SK-N-SH treated with all-trans-retinoic acid at 6 μM for 48 hours (cell line): ENCODE results near the gene MTF1.

Experiments used
- PATZ1 ChIP-seq: fragments of 250-450 bp; sonication (Bioruptor Pico); IDR thresholded peaks from 2 replicates; pipeline ENCODE4 v1.8.0; 2020; ENCODE audit warnings: mild to moderate bottlenecking, moderate library complexity, borderline replicate concordance
- RARB ChIP-seq: fragments of 250-450 bp; sonication (Bioruptor Pico); IDR thresholded peaks from 2 replicates; pipeline ENCODE4 v1.8.0; 2021; ENCODE audit warnings: mild to moderate bottlenecking, moderate library complexity
- ZFP30 ChIP-seq: fragments of 450-650 bp; formaldehyde crosslinking; IDR thresholded peaks from 2 replicates; pipeline ENCODE4 v1.5.0; 2022; ENCODE audit warnings: mild to moderate bottlenecking, moderate library complexity

DNA sequence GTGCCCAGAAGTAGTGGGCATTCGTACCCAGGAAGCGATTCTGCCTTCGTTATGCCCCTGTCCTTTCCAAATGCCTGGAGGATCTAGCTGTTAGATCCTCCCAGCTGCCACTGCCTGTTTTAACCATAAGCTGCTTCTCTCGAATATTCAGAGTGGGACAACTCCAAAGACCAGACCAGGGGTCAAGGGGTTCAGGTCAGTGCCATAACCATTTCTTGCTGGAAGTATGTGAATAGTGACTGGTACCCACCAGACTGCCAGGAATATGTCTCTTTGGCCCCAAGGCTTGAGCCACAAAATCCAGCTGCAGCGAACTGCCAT, 914 bp upstream of the MTF1 start:
- TF ChIP-seq PATZ1 (no peak), RARB (no peak), ZFP30 (CRISPR knock-in tag) (no peak)
